Mucosa of descending colon (tissue), 3 donors: ENCODE measurements around the gene NRSN1. TPM values are rescaled to one million over a fixed set of nuclear protein-coding genes. Genes with fewer than 3 reads are reported as not detected.

Source experiments
- ATAC-seq: fragments of 200-7000 bp; cut with Tn5 transposase; one replicate; pipeline ENCODE4 v1.9.1; 2020; ENCODE audit warnings: mild to moderate bottlenecking, moderate library complexity
- DNase-seq, 3 donors: peaks; one replicate each; pipeline ENCODE4 v3.0.0-alpha.2; 2020
- H3K36me3 ChIP-seq: fragments of 200-600 bp; one replicate; pipeline ENCODE4 v1.8.0; 2021; ENCODE audit warnings: low read depth, mild to moderate bottlenecking
- H3K4me1 ChIP-seq: fragments of 200-600 bp; one replicate; pipeline ENCODE4 v1.8.0; 2021; ENCODE audit warnings: low read depth, mild to moderate bottlenecking
- H3K4me3 ChIP-seq: fragments of 200-600 bp; one replicate; pipeline ENCODE4 v1.8.0; 2021; ENCODE audit warnings: mild to moderate bottlenecking
- H3K9me3 ChIP-seq: fragments of 200-600 bp; one replicate; pipeline ENCODE4 v1.8.0; 2021; ENCODE audit warnings: mild to moderate bottlenecking
- intact Hi-C, 2 donors: fragments of 100-400 bp; cut with DNase I in 1 of 2; cut with micrococcal nuclease in 1 of 2; formaldehyde crosslinking; loops; one replicate each; pipeline versions ENCODE4 v1.11.0 to v1.11.1; 2022; cut with DNase I, micrococcal nuclease
- total RNA-seq, 3 donors: library from RNA; stranded (reverse); fragmentation: NEBNext Ultra II Directional in 2 of 3; extraction: Animal tissue kit (Norgen Biotek cat#: 25700) in 2 of 3; gene quantifications; one replicate each; pipeline versions ENCODE4 v1.2.1 to v1.2.4, GENCODE V29; 2021 to 2023
- TF ChIP-seq, protein P1 (sequence below): fragments of 200-600 bp; IDR thresholded peaks from one replicate; pipeline ENCODE4 v1.8.0; 2022; ENCODE audit warnings: antibody characterized with exemption, mild to moderate bottlenecking
- donor health status: DM: no; HTN: no; CAD: no; lungs with moderate emphysema.
- donor health status: DM: no; HTN: no; CAD: no.
- donor health status: DM: no; HTN: yes; CAD: no.

Gene NRSN1
- total RNA-seq, 3 donors from 2014 or later = 2.4 TPM; not detected in 2

GRCh38 chr6:24106291-24106690 lies 19.7 kb upstream of the NRSN1 start:
- DNase-seq (no peak), ATAC-seq (no peak)
- H3K9me3 ChIP-seq = no peaks in the 10 kb centered on the region
- H3K4me1 ChIP-seq = no peaks in the 10 kb centered on the region
- no peaks in the 10 kb centered on the region for H3K36me3 ChIP-seq
- intact Hi-C loops = no loop called here
- TF ChIP-seq, protein P1, sequence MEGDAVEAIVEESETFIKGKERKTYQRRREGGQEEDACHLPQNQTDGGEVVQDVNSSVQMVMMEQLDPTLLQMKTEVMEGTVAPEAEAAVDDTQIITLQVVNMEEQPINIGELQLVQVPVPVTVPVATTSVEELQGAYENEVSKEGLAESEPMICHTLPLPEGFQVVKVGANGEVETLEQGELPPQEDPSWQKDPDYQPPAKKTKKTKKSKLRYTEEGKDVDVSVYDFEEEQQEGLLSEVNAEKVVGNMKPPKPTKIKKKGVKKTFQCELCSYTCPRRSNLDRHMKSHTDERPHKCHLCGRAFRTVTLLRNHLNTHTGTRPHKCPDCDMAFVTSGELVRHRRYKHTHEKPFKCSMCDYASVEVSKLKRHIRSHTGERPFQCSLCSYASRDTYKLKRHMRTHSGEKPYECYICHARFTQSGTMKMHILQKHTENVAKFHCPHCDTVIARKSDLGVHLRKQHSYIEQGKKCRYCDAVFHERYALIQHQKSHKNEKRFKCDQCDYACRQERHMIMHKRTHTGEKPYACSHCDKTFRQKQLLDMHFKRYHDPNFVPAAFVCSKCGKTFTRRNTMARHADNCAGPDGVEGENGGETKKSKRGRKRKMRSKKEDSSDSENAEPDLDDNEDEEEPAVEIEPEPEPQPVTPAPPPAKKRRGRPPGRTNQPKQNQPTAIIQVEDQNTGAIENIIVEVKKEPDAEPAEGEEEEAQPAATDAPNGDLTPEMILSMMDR = no peak
- no peak overlapping the region for H3K4me3 ChIP-seq

GRCh38 chr6:24107294-24107693 lies 18.7 kb upstream of the NRSN1 start:
- ATAC-seq = no peak
- no peak overlapping the region for H3K4me3 ChIP-seq
- no peaks in the 10 kb centered on the region for H3K4me1 ChIP-seq
- TF ChIP-seq, protein P1 = no peak
- H3K9me3 ChIP-seq = no peaks in the 10 kb centered on the region
- no peaks in the 10 kb centered on the region for H3K36me3 ChIP-seq
- intact Hi-C loops = no loop called here
- no peak for DNase-seq

DNA sequence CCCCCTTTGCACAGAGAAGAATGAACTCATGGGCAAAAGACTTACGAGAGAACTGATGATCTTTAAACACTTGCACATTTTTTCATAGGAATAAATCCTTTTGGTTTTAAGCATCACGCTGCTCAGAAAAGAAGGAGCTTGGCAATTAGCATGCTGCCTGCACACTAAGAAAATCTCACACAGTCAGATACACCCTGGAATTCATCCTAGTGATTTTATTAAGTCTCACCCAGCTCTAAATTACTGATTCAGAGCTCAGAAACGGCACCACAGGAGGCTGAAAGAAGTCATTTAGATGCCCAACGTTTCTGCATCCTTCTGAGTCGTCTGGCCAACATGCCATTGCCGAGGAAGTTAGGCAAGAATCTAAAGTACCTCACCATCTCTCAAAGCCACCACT lies 18.0 kb upstream of the NRSN1 start:
- H3K9me3 ChIP-seq = no peaks in the 10 kb centered on the region
- no peaks in the 10 kb centered on the region for H3K4me1 ChIP-seq
- ATAC-seq = no peak
- TF ChIP-seq, protein P1 = no peak
- intact Hi-C loops = no loop called here
- no peak overlapping the region for H3K4me3 ChIP-seq
- no peak for DNase-seq
- no peaks in the 10 kb centered on the region for H3K36me3 ChIP-seq

DNA sequence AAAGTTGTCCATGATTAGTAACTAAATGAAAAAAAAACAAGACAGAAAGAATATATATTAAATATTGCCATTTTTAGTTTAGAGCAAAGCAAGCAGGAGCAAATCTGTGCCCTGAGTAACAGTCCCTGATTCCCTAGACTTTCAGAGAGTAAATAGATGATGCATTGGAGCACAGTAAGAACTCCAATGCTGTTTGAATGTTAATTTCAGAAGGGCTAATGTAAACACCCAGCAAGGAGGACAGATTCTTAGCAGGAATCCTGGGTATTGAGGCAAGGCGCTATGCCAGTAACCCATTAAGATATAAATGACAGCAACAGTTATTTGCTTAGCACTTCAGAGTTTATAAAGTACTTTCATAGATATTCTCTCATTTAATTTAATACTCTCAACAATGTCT lies 15.6 kb upstream of the NRSN1 start:
- DNase-seq (no peak), ATAC-seq (no peak)
- intact Hi-C loops = no loop called here
- Histone ChIP-seq H3K36me3 (no peaks in the 10 kb centered on the region), H3K9me3 (no peaks in the 10 kb centered on the region), H3K4me1 (no peaks in the 10 kb centered on the region), H3K4me3 (no peak overlapping the region)
- TF ChIP-seq, protein P1 = no peak

- no peak for DNase-seq
- H3K4me3 ChIP-seq = no peak overlapping the region
- TF ChIP-seq, protein P1 = no peak
- ATAC-seq = no peak
- H3K9me3 ChIP-seq = no peaks in the 10 kb centered on the region
- no peaks in the 10 kb centered on the region for H3K36me3 ChIP-seq
- intact Hi-C loops = no loop called here
- H3K4me1 ChIP-seq = no peaks in the 10 kb centered on the region
Observed at GRCh38 chr6:24113891-24114290, 12.1 kb upstream of the NRSN1 start.

DNA sequence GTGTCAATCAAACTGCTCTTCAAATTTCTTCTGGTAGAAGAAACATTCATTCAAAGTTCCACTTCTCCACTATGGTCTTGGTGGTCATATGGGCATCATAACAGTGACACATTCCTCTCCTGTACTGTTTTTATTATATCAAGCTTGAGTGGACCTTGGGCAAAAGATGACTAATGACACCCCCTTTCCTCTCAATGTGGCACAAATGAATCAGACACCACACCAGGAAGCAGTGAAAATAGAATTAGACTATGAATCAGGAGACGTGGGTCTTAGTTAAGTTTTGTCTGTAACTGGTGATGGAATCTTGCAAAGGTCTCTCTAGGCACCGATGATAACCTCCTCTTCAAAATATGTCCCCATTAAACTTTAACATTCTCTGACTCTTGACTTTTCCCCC lies 9.0 kb upstream of the NRSN1 start:
- TF ChIP-seq, protein P1 = no peak
- ATAC-seq (no peak), DNase-seq (no peak)
- H3K4me3 ChIP-seq = no peak overlapping the region
- H3K9me3 ChIP-seq = no peaks in the 10 kb centered on the region
- intact Hi-C loops = no loop called here
- no peaks in the 10 kb centered on the region for H3K36me3 ChIP-seq
- H3K4me1 ChIP-seq = no peaks in the 10 kb centered on the region
